K562 (cell line): ENCODE results near the gene QPRT. TPM values are rescaled to one million over a fixed set of nuclear protein-coding genes. Genes with fewer than 3 reads are reported as not detected.
A peak's percentile ranks its signal among the peaks of the same experiment; 100 is the strongest.

Experiments used
- ATAC-seq: fragments of 200-7000 bp; cut with Tn5 transposase; 3 replicates; pipeline ENCODE4 v1.9.1; 2020; ENCODE audit warnings: moderate library complexity
- BruUV-seq: library from RNA; stranded (reverse); fragments of 400-500 nt; replicated peaks from 2 replicates; lab custom pipeline; 2021; lab: Mats Ljungman, UMichigan
- CTCF ChIA-PET: fragments of 300-600 bp; formaldehyde crosslinking; extraction: SDS; loops from one replicate; lab custom pipeline; 2021; ENCODE audit warnings: low intra/inter-chr PET ratio; lab: Yijun Ruan, JAX
- POLR2A ChIA-PET: fragments of 300-600, 350-650 bp; sonication (Branson Sonifier 250); formaldehyde crosslinking; extraction: SDS; loops from one replicate; lab custom pipeline; 2021; ENCODE audit warnings: antibody characterized with exemption, inconsistent platforms; lab: Yijun Ruan, JAX
- DNase-seq, 4 experiments: peaks; one replicate each; pipeline versions ENCODE4 v3.0.0 to v3.0.0-alpha.2; 2011 to 2018; ENCODE audit warnings: low spot score in 3 of 4, mixed read lengths in 3 of 4; ENCODE audit errors: extremely low read depth in 1 of 4
- FAIRE-seq: peaks from 2 replicates; lab custom pipeline; 2011; peaks lifted over from hg19 to GRCh38; lab: Jason Lieb, UNC
- H2AFZ ChIP-seq: 2 replicates; pipeline ENCODE4 v1.6.0; 2011; ENCODE audit warnings: low read depth, low read length, control low read depth, inconsistent platforms
- H3K27ac ChIP-seq: fragments of 200-600 bp; 3 replicates; pipeline ENCODE4 v1.8.0; 2011; ENCODE audit warnings: low read depth, mild to moderate bottlenecking, control low read depth, inconsistent platforms, low read length, moderate library complexity, mixed read lengths; ENCODE audit errors: extremely low read depth
- H3K27me3 ChIP-seq, 2 experiments: fragments of 300-600 bp in 1 of 2; 2 replicates in 1 of 2; 3 replicates in 1 of 2; pipeline versions ENCODE4 v1.6.0 to v1.8.0; 2011; ENCODE audit warnings: inconsistent platforms in 2 of 2, low read length in 2 of 2, mild to moderate bottlenecking in 1 of 2, mixed read lengths in 1 of 2, moderate library complexity in 1 of 2; ENCODE audit not compliant: control insufficient read depth in 2 of 2, insufficient read depth in 2 of 2
- H3K36me3 ChIP-seq: fragments of 300-600 bp; 3 replicates; pipeline ENCODE4 v1.8.0; 2011; ENCODE audit warnings: mild to moderate bottlenecking, low read length, inconsistent platforms; ENCODE audit not compliant: control insufficient read depth, insufficient read depth
- H3K4me1 ChIP-seq, 2 experiments: fragments of 200-600 bp in 1 of 2; replicated peaks in 1 of 2; 2 replicates in 1 of 2; 3 replicates in 1 of 2; pipeline versions ENCODE4 v1.5.1 to v1.8.0; 2011; ENCODE audit warnings: inconsistent platforms in 2 of 2, low read length in 2 of 2, mild to moderate bottlenecking in 1 of 2, mixed read lengths in 1 of 2, moderate library complexity in 1 of 2; ENCODE audit not compliant: control insufficient read depth in 2 of 2, insufficient read depth in 2 of 2
- H3K4me2 ChIP-seq: 2 replicates; pipeline ENCODE4 v1.6.1; 2011; ENCODE audit warnings: low read length, control low read depth, inconsistent platforms, mixed read lengths; ENCODE audit not compliant: insufficient read depth
- H3K4me3 ChIP-seq: fragments of 200-600 bp; sonication (generic), shearing (Covaris generic); 2 replicates; pipeline ENCODE4 v1.5.1; 2016; ENCODE audit warnings: control low read depth, inconsistent platforms
- H3K79me2 ChIP-seq: fragments of 200-600 bp; 3 replicates; pipeline ENCODE4 v1.8.0; 2011; ENCODE audit warnings: low read length, inconsistent platforms; ENCODE audit not compliant: control insufficient read depth, insufficient read depth
- H3K9ac ChIP-seq, 2 experiments: 2 replicates each; pipeline versions ENCODE4 v1.6.0 to v1.6.1; 2011; ENCODE audit warnings: low read depth in 2 of 2, low read length in 2 of 2, control low read depth in 1 of 2, inconsistent platforms in 1 of 2, mild to moderate bottlenecking in 1 of 2, mixed read lengths in 1 of 2; ENCODE audit not compliant: insufficient read depth in 1 of 2
- H3K9me1 ChIP-seq: one replicate; pipeline ENCODE4 v1.6.0; 2011; ENCODE audit warnings: inconsistent platforms, mild to moderate bottlenecking, low read length, moderate library complexity; ENCODE audit not compliant: control insufficient read depth, insufficient read depth
- H3K9me3 ChIP-seq: replicated peaks from 2 replicates; pipeline ENCODE4 v1.5.1; 2011; ENCODE audit warnings: low read depth, low read length, inconsistent platforms; ENCODE audit not compliant: control insufficient read depth, insufficient read depth
- H4K20me1 ChIP-seq: replicated peaks from 2 replicates; pipeline ENCODE4 v1.6.1; 2011; ENCODE audit warnings: low read length, inconsistent platforms, mixed read lengths; ENCODE audit not compliant: control insufficient read depth, insufficient read depth
- BCLAF1 ChIP-seq, 2 experiments: fragments of 450-650 bp in 1 of 2; IDR thresholded peaks; 2 replicates each; pipeline ENCODE4 v1.6.1; 2011 to 2017; ENCODE audit warnings: low read depth in 2 of 2, antibody characterized with exemption in 1 of 2, borderline replicate concordance in 1 of 2, low read length in 1 of 2, mild to moderate bottlenecking in 1 of 2, mixed read lengths in 1 of 2; ENCODE audit not compliant: control insufficient read depth in 1 of 2
- BRD4 ChIP-seq: fragments of 200-600 bp; sonication (generic); IDR thresholded peaks from 2 replicates; pipeline ENCODE4 v1.6.1; 2017; ENCODE audit warnings: inconsistent platforms
- HOXB6 ChIP-seq: fragments of 250-450 bp; sonication (Bioruptor Pico); IDR thresholded peaks from 2 replicates; pipeline ENCODE4 v1.5.1; 2022; ENCODE audit warnings: mild to moderate bottlenecking, borderline replicate concordance
- MAFF ChIP-seq: IDR thresholded peaks from 2 replicates; pipeline ENCODE4 v1.6.1; 2012; ENCODE audit warnings: low read length, improper control_type of control experiment
- MCM5 ChIP-seq: fragments of 450-650 bp; IDR thresholded peaks from 2 replicates; pipeline ENCODE4 v1.6.1; 2016; ENCODE audit warnings: low read depth
- MYC ChIP-seq, 2 experiments: fragments of 250-450 bp in 1 of 2; sonication (Bioruptor Pico) in 1 of 2; IDR thresholded peaks; 2 replicates each; pipeline versions ENCODE4 v1.5.1 to v1.6.1; 2012 to 2021; ENCODE audit warnings: low read depth in 2 of 2, borderline replicate concordance in 1 of 2, improper control_type of control experiment in 1 of 2, low read length in 1 of 2, mild to moderate bottlenecking in 1 of 2, moderate library complexity in 1 of 2
- PML ChIP-seq: IDR thresholded peaks from 2 replicates; pipeline ENCODE4 v1.6.1; 2012; ENCODE audit warnings: low read length, inconsistent platforms
- PTBP1 ChIP-seq: fragments of 200-400 bp; formaldehyde crosslinking; IDR thresholded peaks from 2 replicates; pipeline ENCODE4 v1.6.1; 2017; ENCODE audit warnings: low read depth, low read length
- PTTG1 ChIP-seq: fragments of 450-650 bp; IDR thresholded peaks from 2 replicates; pipeline ENCODE4 v1.6.1; 2016; ENCODE audit warnings: low read depth, mild to moderate bottlenecking, missing genetic modification characterization, missing compliant biosample characterization
- SREBF1 ChIP-seq: fragments of 150-350 bp; IDR thresholded peaks from 2 replicates; pipeline ENCODE4 v1.6.1; 2014; ENCODE audit warnings: antibody characterized with exemption, low read depth, low read length, borderline replicate concordance
- TCF7 ChIP-seq: sonication (generic); IDR thresholded peaks from 2 replicates; pipeline ENCODE4 v1.6.1; 2016; ENCODE audit warnings: antibody characterized with exemption, borderline replicate concordance
- ZNF143 ChIP-seq: sonication (generic); formaldehyde crosslinking; IDR thresholded peaks from 2 replicates; pipeline ENCODE4 v1.9.0; 2022; ENCODE audit warnings: mild to moderate bottlenecking, missing genetic modification reagents
- ZNF165 ChIP-seq: fragments of 250-450 bp; sonication (Bioruptor Pico); IDR thresholded peaks from 2 replicates; pipeline ENCODE4 v1.4.0; 2020; ENCODE audit warnings: borderline replicate concordance
- ZNF280B ChIP-seq: fragments of 250-450 bp; sonication (Bioruptor Pico); IDR thresholded peaks from 2 replicates; pipeline ENCODE4 v1.5.1; 2021; ENCODE audit warnings: mild to moderate bottlenecking
- ZNF436 ChIP-seq: fragments of 250-450, 450-650 bp; sonication (Bioruptor Pico); formaldehyde crosslinking; IDR thresholded peaks from 2 replicates; pipeline ENCODE4 v1.7.0; 2020; ENCODE audit warnings: mild to moderate bottlenecking
- ZNF589 ChIP-seq: fragments of 200-800 bp; sonication (Bioruptor generic); IDR thresholded peaks from 2 replicates; pipeline ENCODE4 v1.6.1; 2016; ENCODE audit warnings: low read depth, missing genetic modification characterization, missing compliant biosample characterization
- WGBS: fragments of 100-300 bp; shearing (Covaris generic); methylation state at CpG from one replicate; pipeline ENCODE4 v1.1.6; 2016; ENCODE audit warnings: low coverage, mixed read lengths; ENCODE audit not compliant: insufficient coverage; ENCODE audit errors: missing lambda C conversion rate; 5-methylcytosine and 5-hydroxymethylcytosine counted together
- in situ Hi-C: fragments of 300-500 bp; cut with MboI; formaldehyde crosslinking; loops from 4 replicates; pipeline ENCODE4 v1.15.0; 2018; ENCODE audit warnings: inconsistent platforms, mixed read lengths
- intact Hi-C: fragments of 100-400 bp; cut with micrococcal nuclease; formaldehyde crosslinking; loops from 2 replicates; pipeline ENCODE4 v1.14.2; 2022
- polyA plus RNA-seq, 8 experiments: library from polyadenylated mRNA; depleted of rRNA in 4 of 8; stranded (reverse) in 5 of 8; unstranded in 3 of 8; fragments of >200 nt; fragmentation: Nextera tagmentation in 2 of 8; fragmentation: Illumina TruSeq in 1 of 8; extraction: Ambion mirVana in 2 of 8; extraction: Trizol in 1 of 8; gene quantifications; 2 replicates each; pipeline versions ENCODE4 v1.2.1 to v1.2.3, GENCODE V29; 2011 to 2014; ENCODE audit warnings: inconsistent platforms in 1 of 8, missing spikeins in 1 of 8
- total RNA-seq, 7 experiments: library from RNA; depleted of rRNA in 6 of 7; stranded (reverse); fragments of >200 nt in 6 of 7; fragmentation: Illumina TruSeq in 2 of 7; extraction: Trizol in 2 of 7; gene quantifications; 2 replicates each; pipeline versions ENCODE4 v1.2.1 to v1.2.3, GENCODE V29; 2011 to 2021; ENCODE audit warnings: low replicate concordance in 1 of 7

The QPRT gene
- total and polyA plus RNA-seq, 9 of the 15 experiments (the other 6 are each of a cell fraction or from before 2014, with no cell fraction given): 7.7 to 112 (median 64.1) TPM

- no peak for TF ChIP-seq ZNF280B (CRISPR knock-in tag)
- no peak for TF ChIP-seq MCM5
- TF ChIP-seq MAFF: no peak
Measured at GRCh38 chr16:29663016-29663806, 15.8 kb upstream of the QPRT start, which contains the start of gene SPN (continued).

GRCh38 chr16:29663807-29664090, 15.2 kb upstream of the QPRT start:
- Histone ChIP-seq H4K20me1 (0 out of 2 replicates have a peak, but pooled peaks cover 3% of the 10 kb centered on the region), H3K9me1 (no peaks in the 10 kb centered on the region), H3K36me3 (peaks cover 49% of the 10 kb centered on the region), H3K79me2 (peaks cover 78% of the 10 kb centered on the region), H3K4me1 (peaks cover 36 to 57% of the 10 kb centered on the region in 2 experiments), H2AFZ (no peak overlapping the region), H3K4me2 (peak overlapping the region; percentile 92), H3K27ac (peak overlapping the region; percentile 93), H3K9ac (peak overlapping the region; percentile 77 to 94), H3K4me3 (peak overlapping the region; percentile 60), H3K9me3 (no peaks in the 10 kb centered on the region), H3K27me3 (no peaks in the 10 kb centered on the region)
- ChIA-PET POLR2A (interaction anchor here (0.5 to 2.6 kb wide), 8 partner anchors 9 to 144 kb away, joined by 3 to 12 read pairs (median 3); partner anchors contain the start of gene QPRT), CTCF (no interaction called here)
- ATAC-seq (peak; percentile 9; the same call in 1 of the 3 replicates), FAIRE-seq (peak; percentile 15), DNase-seq (no peak)
- intact Hi-C loops (loop anchor here (1.0 to 5.0 kb wide), 3 partner anchors 16 to 34 kb away; partner anchors contain the start of gene QPRT), in situ Hi-C loops (no loop called here)
- no TSS peak for BruUV-seq
- 0% methylated on average over 3 of the region's 3 CpGs for WGBS
- TF ChIP-seq PML (no peak), HOXB6 (no peak), TCF7 (no peak), ZNF436 (CRISPR knock-in tag) (no peak), BCLAF1 (IDR thresholded peaks at IDR 0.05; ENCODE audit: borderline replicate concordance in 1 of 2, control insufficient read depth in 1 of 2, low read depth in 2 of 2, low read length in 1 of 2) (no peak), PTBP1 (no peak), MYC (IDR thresholded peaks at IDR 0.05; ENCODE audit: low read depth, low read length) (no peak), MYC (CRISPR knock-in tag; IDR thresholded peaks at IDR 0.05; ENCODE audit: borderline replicate concordance, low read depth) (peak; percentile 18; the same call in 1 of the 2 replicates), ZNF589 (CRISPR knock-in tag) (0 out of 2 replicates have a peak, but pooled peaks have one; percentile 36), ZNF165 (CRISPR knock-in tag) (0 out of 2 replicates have a peak, but pooled peaks have one; percentile 44), BRD4 (0 out of 2 replicates have a peak, but pooled peaks have one; percentile 69), PTTG1 (tag) (no peak), SREBF1 (no peak), ZNF143 (CRISPR knock-in tag) (0 out of 2 replicates have a peak, but pooled peaks have one; percentile 8)
